Measurements from ENCODE around the gene PNN.
"Not testable (repeated sequence)": the region's sequence is repeated elsewhere in the genome, so short reads cannot be mapped to it uniquely, and the experiment has no call there.

PNN gene

DNA sequence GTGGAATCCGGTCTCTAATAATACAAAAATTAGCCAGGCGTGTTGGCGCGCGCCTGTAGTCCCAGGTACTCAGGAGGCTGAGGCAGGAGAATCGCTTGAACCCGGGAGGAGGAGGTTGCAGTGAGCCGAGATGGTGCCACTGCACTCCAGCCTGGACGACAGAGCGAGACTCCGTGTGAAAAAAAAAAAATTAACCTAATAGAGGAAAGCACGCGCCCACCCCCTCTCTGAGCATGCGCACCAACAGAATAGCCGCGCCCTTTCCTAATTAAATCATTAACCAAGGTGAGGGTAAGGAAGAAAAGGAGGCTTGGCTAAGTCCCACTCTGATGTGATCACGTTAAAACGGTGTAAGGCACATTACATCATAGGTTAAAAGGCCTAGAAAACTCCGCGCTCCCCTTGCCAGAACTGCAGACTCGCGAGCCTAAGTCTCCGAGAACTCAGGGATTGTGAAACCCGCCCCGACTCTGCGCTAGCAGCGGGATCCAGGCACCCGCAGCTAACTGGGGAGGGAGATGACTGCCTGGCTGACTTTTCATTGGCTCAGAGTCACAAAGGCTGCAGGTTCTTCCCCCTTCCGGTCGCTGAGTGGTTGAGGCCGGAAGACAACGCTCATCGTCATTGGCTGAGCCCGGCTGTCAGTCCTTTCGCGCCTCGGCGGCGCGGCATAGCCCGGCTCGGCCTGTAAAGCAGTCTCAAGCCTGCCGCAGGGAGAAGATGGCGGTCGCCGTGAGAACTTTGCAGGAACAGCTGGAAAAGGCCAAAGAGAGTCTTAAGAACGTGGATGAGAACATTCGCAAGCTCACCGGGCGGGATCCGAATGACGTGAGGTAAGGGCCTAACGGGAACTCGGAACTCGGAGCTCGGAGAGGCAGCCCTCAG lies at the start of gene PNN:
Gene PNN (plus strand): TSS at position 695 of the 885 bp plus-strand sequence. CDS start 26 bp downstream, at position 721.
- DNase-seq = peak; percentile 100

DNA sequence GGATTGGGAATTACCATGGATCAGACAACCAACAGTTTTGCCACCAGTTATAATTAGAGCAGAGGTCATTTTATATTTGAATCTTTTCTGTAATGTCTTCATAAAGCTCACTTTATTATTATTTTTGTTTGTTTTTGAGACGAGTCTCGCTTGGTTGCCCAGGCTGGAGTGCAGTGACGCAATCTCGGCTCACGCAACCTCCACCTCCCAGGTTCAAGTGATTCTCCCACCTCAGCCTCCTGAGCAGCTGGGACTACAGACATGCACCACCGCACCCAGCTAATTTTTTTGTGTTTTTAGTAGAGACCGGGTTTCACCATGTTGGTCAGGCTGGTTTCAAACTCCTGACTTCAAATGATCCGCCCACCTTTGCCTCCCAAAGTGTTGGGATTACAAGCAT lies 37.2 kb upstream of the PNN start:
- not testable (repeated sequence) for DNase-seq

DNA sequence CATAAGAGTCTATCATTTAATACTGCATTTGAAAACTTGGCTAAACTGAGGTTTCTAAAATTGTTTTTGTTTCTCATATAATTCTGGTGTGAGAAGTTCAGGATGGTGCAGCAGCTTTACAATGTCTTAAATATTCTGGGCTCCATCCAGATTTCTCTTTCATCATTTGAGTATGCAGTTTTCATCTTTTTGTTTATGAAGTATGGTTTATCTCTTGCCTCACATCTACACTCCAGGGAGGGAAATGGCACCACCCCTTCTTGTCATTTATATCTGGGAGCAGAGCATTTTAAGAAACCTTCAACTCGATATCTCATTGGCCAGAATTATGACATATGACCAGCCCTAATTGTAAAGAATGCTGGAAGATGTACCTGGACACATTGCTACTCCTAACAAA lies 36.6 kb upstream of the PNN start:
- no peak for DNase-seq

DNA sequence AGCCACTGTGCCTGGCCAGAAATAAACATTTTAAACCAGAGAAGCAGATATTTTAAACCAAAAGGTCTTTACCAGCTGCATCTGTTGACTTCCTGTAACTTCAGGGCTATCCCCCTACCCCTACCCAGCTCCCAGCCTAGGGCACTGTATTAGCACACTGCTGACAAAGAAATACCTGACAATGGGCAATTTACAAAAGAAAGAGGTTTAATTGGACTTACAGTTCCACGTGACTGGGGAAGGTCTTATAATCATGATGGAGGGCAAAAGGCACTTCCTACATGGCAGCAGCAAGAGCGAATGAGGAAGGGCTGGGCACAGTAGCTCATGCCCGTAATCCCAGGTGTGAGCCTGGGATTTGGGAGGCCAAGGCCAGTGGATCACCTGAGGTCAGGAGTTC lies 34.9 kb upstream of the PNN start:
- no peak for DNase-seq

DNA sequence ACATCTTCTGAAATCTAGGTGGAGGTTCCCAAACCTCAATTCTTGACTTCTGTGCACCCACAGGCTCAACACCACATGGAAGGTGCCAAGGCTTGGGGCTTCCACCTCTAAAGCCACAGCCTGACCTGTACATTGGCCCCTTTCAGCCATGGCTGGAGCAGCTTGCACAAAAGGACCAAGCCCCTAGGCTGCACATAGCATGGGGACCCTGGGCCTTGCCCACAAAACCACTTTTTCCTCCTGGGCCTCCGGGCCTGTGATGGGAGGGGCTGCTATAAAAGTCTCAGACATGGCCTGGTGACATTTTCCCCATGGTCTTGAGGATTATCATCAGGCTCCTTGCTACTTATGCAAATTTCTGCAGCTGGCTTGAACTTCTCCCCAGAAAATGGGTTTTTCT lies 33.4 kb upstream of the PNN start:
- DNase-seq = not testable (repeated sequence)

DNA sequence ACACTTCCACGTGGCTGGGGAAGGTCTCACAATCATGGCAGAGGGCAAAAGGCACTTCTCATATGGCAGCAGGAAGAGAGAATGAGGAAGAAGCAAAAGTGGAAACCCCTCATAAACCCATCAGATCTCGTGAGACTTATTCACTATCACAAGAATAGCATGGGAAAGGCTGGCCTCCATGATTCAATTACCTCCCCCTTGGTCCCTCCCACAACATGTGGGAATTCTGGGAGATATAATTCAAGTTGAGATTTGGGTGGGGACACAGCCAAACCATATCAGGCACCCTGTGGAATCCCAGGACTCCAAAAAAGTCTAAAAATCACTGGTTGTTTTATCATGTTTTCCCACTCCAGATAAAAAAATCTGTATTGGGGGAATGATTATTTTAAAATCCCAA lies 31.8 kb upstream of the PNN start:
- DNase-seq = not testable (repeated sequence)

DNA sequence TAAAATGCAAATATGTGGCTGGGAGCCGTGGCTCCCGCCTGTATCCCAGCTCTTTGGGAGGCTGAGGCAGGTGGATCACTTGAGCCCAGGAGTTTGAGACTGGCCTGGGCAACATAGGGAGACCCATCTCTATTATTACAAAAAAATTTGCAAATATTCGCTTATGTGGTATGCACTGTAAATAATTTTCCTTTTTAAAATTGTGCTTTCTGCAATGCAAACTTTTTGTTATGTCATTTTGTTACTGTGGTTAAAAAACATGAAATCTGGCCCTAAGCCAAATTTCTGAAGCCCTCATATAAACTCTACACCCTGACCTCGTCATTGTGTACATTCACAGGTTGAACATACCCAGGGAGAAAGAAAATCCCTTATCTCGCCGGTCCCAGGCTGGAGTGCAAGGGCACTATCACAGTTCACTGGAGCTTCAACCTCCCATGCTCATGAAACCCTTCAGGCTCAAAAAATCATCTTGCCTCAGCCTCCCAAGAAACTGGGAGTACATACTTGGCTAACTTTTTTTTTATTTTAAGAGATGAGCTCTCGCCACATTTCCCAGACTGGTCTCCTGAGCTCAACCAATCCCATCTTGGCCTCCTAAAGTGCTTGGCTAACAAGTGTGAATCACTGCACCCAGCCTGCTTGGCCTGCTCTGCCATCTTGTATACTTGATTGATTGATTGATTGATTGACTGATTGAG lies 29.6 kb upstream of the PNN start:
- no peak for DNase-seq

DNA sequence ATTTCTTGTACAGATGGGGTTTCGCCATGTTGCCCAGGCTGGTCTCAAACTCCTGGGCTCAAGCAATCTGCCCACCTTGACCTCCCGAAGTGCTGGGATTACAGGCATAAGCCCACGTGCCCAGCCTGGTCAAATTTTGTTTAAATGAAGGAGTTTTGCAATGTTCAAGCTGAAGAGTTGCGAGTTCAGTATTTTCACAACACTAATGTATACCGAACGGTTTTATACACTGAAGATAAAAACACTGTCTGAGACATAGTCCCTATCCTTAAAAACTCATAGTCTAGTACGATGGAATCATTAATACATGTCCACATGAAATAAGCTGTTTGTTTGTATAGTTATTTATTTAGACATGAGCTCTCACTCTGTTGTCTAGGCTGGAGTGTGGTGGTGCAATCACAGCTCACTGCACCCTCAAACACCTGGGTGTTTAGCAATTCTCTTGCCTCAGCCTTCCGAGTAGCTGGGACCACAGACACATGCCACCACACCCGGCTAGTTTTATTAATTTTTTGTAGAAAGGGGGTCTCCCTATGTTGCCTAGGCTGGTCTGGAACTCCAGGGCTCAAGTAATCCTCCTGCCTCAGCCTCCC lies 20.4 kb upstream of the PNN start:
- DNase-seq = no peak

DNA sequence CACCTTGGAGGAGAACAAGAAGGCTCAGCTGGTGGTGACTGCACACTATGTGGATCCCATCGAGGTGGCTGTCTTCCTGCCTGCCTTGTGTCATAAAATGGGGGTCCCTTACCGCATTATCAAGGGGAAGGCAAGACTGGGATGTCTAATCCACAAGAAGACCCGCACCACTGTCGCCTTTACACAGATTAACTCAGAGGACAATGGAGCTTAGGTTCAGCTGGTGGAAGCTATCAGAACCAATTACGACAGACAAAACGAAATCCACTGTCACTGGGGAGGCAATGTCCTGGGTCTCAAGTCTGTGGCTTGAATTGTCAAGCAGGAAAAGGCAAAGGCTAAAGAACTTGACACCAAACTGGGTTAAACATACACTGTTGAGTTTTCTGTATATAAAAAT lies 17.6 kb upstream of the PNN start:
- no peak for DNase-seq

DNA sequence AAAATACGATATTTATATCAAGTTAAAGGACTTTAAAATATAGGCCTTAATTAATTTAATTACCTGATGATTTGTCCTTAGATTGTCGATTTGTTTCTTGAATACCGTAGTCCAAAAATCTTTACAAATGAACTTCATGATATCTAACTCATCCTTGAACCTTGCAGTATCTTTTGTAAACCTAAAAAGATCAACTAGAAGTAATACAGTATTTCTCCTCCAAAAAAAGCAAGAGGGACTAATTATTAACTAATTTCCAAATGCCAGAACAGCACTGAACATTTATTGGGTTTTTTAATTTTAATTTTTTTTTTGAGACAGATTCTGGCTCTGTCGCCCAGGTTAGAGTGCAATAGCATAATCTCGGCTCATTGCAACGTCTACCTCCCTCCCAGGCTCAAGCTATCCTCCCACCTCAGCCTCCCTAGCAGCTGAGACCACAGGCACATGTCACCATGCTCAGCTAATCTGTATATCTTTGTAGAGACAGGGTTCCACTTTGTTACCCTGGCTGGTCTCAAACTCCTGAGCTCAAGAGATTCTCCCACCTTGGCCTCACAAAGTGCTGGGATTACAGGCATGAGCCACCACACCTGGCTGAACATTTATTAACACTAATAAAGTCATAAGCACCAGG lies 16.7 kb upstream of the PNN start:
- no peak for DNase-seq

DNA sequence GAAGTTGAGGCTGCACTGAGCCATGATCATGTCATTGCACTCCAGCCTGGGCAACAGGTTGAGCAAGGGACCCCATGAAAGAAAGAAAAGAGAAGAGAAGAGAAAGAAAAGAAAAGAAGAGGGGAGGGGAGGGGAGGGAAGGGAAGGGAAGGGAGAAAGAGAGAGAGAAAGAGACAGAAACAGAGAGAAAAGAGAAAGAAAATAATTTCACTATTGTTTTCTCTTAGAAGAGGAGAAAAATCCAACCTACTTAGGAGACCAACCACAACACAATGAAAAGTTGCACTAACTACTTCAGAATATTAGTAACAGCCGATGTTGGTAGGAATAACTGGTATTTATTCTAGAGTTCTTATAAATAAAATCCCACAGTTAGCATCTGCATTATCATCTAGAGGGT lies 14.6 kb upstream of the PNN start:
- DNase-seq = no peak

DNA sequence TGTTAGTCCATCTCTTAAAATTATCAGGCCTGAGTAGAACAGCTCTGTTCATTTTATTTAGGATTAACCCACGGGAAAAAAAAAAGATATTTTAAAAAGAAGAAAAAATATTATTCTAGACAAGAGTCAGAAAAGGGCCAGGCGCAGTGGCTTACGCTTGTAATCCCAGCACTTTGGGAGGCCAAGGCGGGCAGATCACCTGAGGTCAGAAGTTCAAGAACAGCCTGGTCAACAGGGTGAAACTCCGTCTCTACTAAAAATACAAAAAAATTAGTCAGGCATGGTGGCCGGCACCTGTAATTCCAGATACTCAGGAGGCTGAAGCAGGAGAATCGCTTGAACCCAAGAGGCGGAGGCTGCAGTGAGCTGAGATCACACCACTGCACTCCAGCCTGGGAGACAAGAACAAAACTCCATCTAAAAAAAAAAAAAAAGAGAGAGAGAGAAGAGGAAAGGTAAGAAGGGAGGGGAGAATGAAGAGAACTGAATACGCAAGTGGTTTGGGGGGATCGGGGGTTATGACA lies 7.2 kb upstream of the PNN start:
- not testable (repeated sequence) for DNase-seq

DNA sequence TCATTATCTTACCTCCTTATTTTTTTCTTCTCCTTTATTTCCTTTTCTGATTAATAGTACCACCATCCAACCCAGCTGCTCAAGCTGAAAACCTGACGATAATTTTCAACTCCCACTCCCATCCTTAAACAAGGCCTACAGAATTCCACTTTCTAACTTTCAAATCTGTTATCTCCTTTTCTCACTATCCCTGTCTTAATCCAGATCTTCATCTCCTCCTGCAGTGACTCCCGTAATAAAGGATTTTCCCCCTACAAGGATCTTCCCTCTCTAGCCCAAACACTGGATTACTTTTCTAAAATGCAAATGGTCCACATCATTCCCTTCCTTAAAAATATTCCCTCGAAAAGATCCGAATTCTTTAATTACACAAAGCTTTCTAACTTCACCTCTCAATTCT lies 6.5 kb upstream of the PNN start:
- no peak for DNase-seq

DNA sequence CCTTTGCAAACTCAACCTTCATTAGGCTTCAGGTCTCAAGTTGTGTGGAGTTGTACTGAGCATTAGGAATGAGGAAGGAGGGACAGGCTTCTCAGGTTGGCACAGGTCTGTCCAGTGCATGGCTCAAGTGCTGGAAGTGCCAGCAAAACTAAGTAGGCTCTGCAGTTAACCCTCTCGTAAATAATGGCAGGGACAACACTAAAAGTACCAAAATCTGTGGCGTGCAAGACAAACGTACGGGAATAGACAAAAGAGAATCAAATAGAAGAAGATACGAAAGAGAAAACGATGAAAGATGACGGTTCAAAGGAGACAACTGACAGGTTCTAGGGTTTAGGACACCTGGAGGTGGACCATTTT lies 5.5 kb upstream of the PNN start:
- DNase-seq = peak; percentile 77

DNA sequence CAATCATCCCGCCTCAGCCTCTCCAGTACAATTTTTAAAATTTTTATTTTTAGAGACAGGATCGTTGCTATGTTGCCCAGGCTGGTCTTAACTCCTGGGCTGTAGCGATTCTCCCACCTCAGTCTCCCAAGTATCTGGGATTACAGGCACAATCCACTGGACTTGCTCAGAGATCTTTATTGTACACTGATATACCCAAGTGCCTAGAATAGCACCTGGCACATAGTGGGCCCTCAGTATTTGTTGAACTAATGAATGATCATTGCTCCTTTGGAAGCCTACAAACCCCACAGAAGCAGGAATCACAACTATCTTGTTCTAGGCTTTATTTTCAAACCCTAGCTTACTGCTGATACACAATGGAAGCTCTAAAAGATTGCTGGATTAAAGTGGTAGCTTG lies 1.9 kb upstream of the PNN start:
- DNase-seq = no peak

DNA sequence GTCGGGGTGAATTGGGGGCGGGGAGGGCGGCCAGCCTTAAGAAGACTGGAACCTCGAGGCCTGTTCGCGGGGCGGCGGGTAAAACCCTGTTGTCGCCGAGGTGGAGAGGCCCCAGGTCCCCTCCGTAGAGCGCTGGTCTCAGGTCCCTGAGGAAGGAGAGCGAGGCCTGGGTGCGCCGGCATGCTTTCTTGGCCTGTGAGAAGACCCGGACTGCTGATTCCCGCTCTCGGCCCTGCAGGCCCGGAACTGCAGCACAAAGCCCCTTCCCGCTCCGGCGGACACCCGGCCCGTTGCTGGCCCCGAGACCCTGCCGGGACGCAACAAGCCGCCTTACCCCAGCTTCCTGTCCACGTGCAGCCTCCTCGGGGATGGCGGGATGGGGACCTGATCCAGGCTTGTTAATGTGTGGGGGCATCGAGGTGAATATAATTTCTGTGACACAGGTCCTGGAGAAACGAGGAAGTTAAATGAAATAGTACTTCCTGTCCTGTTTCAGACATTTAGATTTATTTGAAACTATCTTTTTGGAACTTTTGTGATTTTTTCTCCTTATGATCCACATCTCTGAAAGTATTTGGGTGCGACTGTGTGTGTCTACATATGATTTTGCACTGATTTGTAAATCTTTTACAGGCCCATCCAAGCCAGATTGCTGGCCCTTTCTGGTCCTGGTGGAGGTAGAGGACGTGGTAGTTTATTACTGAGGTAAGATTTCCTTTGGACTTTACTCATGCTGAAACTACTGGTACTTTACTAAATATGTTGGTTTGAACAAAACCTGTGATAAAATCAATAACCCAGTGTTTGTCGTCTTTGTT lies 600 bp downstream of the PNN start:
- DNase-seq = peak; percentile 68

DNA sequence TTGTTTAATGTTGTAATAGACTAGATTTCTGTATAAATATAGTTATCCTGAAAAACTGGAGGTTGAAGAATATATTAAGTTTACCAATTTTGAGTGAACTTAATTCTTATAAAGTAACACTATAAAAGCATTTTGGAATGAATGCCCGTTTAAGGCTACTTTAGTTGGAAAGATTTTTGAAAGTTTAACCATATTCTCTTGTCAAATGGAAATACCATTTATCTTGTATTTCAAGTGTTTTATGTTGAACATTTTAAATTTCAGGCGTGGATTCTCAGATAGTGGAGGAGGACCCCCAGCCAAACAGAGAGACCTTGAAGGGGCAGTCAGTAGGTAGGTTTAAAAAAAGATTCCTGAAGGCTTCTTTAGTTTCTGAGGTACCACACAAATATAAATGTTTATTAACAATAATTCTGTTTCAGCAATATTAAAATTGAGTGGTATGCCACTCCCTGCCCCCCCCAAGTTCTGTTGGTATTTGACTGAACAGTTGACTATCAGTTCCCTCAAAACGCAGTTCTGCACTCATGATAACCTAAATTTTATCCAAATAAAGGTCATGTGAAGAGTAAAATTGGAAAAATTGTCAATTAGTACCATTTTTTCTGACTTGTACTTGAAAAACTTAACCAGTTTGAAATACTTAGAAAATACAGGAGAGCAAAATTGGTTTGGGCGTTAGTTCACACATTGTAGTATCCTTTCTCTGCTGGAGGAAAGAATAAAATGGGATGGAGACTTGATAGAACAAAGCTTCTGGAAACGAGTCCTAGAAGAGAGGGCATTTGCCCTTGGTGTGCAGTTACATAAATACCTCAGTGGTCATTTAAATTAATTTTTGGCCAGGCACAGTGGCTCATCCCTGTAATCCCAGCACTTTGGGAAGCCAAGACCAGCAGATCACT lies 1.5 kb downstream of the PNN start:
- no peak for DNase-seq

DNA sequence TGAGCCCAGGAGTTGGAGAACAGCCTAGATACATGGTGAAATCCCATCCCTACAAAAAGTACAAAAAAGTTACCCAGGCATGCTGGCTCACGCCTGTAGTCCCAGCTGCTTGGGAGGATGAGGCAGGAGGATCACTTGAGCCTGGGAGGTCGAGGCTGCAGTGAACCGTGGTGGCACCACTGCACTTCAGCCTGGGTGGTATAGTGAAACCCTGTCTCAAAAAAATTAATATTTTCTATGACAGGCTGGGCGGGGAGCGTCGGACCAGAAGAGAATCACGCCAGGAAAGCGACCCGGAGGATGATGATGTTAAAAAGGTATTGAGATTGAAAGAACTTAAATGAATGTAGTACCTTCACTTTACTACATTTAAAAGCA lies 2.1 kb downstream of the PNN start:
- no peak for DNase-seq

DNA sequence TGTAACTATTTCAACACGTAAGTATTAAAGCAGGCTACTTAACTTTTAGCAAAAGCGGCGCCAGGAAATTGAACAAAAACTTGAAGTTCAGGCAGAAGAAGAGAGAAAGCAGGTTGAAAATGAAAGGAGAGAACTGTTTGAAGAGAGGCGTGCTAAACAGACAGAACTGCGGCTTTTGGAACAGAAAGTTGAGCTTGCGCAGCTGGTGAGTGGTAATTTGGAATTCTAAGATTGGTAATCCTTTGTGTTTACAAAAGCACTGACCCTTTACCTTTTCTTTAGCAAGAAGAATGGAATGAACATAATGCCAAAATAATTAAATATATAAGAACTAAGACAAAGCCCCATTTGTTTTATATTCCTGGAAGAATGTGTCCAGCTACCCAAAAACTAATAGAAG lies 4.0 kb downstream of the PNN start:
- DNase-seq = no peak

DNA sequence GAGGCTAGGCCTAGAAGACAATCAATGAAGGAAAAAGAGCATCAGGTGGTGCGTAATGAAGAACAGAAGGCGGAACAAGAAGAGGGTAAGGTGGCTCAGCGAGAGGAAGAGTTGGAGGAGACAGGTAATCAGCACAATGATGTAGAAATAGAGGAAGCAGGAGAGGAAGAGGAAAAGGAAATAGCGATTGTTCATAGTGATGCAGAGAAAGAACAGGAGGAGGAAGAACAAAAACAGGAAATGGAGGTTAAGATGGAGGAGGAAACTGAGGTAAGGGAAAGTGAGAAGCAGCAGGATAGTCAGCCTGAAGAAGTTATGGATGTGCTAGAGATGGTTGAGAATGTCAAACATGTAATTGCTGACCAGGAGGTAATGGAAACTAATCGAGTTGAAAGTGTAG lies 5.5 kb downstream of the PNN start:
- no peak for DNase-seq

DNA sequence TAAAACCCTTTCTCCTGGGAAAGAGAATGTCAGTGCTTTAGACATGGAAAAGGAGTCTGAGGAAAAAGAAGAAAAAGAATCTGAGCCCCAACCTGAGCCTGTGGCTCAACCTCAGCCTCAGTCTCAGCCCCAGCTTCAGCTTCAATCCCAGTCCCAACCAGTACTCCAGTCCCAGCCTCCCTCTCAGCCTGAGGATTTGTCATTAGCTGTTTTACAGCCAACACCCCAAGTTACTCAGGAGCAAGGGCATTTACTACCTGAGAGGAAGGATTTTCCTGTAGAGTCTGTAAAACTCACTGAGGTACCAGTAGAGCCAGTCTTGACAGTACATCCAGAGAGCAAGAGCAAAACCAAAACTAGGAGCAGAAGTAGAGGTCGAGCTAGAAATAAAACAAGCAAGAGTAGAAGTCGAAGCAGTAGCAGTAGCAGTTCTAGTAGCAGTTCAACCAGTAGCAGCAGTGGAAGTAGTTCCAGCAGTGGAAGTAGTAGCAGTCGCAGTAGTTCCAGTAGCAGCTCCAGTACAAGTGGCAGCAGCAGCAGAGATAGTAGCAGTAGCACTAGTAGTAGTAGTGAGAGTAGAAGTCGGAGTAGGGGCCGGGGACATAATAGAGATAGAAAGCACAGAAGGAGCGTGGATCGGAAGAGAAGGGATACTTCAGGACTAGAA lies 6.1 kb downstream of the PNN start:
- DNase-seq = no peak

Measured in DMS79 treated with DMSO at 0.1 percent for 48 hours (cell line).